Measurements from ENCODE around the gene RNF26. TPM values are rescaled to one million over a fixed set of nuclear protein-coding genes. Genes with fewer than 3 reads are reported as not detected.

RNF26 gene
- total RNA-seq, 4 donors from 2014 or later = 6.7 to 16.8 (median 13.1) TPM

- TF ChIP-seq CTCF (IDR thresholded peaks at IDR 0.05) = no peak
- TF ChIP-seq POLR2A (IDR thresholded peaks at IDR 0.05) = no peak
- no peak overlapping the region for H3K4me3 ChIP-seq (ENCODE audit: low read depth, poor library complexity, severe bottlenecking)
- 84 to 87% methylated on average over 26 to 28 of the region's 30 CpGs for WGBS, 2 donors
- intact Hi-C loops (cut with DNase I; ENCODE audit: low total_unique reads) = no loop called here
- DNase-seq (ENCODE audit: low spot score in 2 of 2) = no peak
These were observed 1.6 kb downstream of the RNF26 start for GRCh38 chr11:119335655-119336543.

- intact Hi-C loops (cut with DNase I; ENCODE audit: low total_unique reads) = no loop called here
- WGBS, 2 donors = 78 to 81% methylated on average over 9 of the region's 9 CpGs
- no peak overlapping the region for H3K4me3 ChIP-seq (ENCODE audit: low read depth, poor library complexity, severe bottlenecking)
- no peak for TF ChIP-seq CTCF (IDR thresholded peaks at IDR 0.05)
- TF ChIP-seq POLR2A (IDR thresholded peaks at IDR 0.05) = no peak
- no peak for DNase-seq (ENCODE audit: low spot score in 2 of 2)
These were observed 2.6 kb downstream of the RNF26 start for GRCh38 chr11:119336744-119337469.

GRCh38 chr11:119337581-119338317 is 3.4 kb downstream of the RNF26 start:
- TF ChIP-seq POLR2A (IDR thresholded peaks at IDR 0.05) = no peak
- no peak for TF ChIP-seq CTCF (IDR thresholded peaks at IDR 0.05)
- WGBS, 2 donors = 54 to 62% methylated on average over 7 to 8 of the region's 9 CpGs
- DNase-seq (ENCODE audit: low spot score in 2 of 2) = no peak
- H3K4me3 ChIP-seq (ENCODE audit: low read depth, poor library complexity, severe bottlenecking) = no peak overlapping the region
- intact Hi-C loops (cut with DNase I; ENCODE audit: low total_unique reads) = no loop called here

GRCh38 chr11:119338318-119338890 is 4.1 kb downstream of the RNF26 start:
- no peak for TF ChIP-seq CTCF (IDR thresholded peaks at IDR 0.05)
- no peak for TF ChIP-seq POLR2A (IDR thresholded peaks at IDR 0.05)
- intact Hi-C loops (cut with DNase I; ENCODE audit: low total_unique reads) = no loop called here
- DNase-seq (ENCODE audit: low spot score in 2 of 2) = peak in 1 of 2 donors; percentile 94
- 26 to 32% methylated on average over 17 of the region's 17 CpGs for WGBS, 2 donors
- H3K4me3 ChIP-seq (ENCODE audit: low read depth, poor library complexity, severe bottlenecking) = no peak overlapping the region

GRCh38 chr11:119338965-119339588 is 4.8 kb downstream of the RNF26 start:
- intact Hi-C loops (cut with DNase I; ENCODE audit: low total_unique reads) = no loop called here
- TF ChIP-seq POLR2A (IDR thresholded peaks at IDR 0.05) = no peak
- TF ChIP-seq CTCF (IDR thresholded peaks at IDR 0.05) = no peak
- WGBS, 2 donors = 62 to 65% methylated on average over 7 to 10 of the region's 11 CpGs
- no peak for DNase-seq (ENCODE audit: low spot score in 2 of 2)
- no peak overlapping the region for H3K4me3 ChIP-seq (ENCODE audit: low read depth, poor library complexity, severe bottlenecking)

Measured in lower leg skin (tissue), 4 donors.